GM12865 (cell line): Measurements from ENCODE around the gene COL27A1.

Source experiments
- DNase-seq: peaks from one replicate; pipeline ENCODE4 v3.0.0; 2010; ENCODE audit warnings: low read depth
- H3K4me3 ChIP-seq: 2 replicates; pipeline ENCODE4 v1.5.1; 2011; ENCODE audit warnings: mild to moderate bottlenecking, low read depth, low read length, control low read depth
- CTCF ChIP-seq: IDR thresholded peaks from 2 replicates; pipeline ENCODE4 v1.5.1; 2011; ENCODE audit warnings: low read length, control low read depth, low read depth, inconsistent platforms; ENCODE audit not compliant: insufficient read depth; ENCODE audit errors: missing control alignments

COL27A1 gene

DNA sequence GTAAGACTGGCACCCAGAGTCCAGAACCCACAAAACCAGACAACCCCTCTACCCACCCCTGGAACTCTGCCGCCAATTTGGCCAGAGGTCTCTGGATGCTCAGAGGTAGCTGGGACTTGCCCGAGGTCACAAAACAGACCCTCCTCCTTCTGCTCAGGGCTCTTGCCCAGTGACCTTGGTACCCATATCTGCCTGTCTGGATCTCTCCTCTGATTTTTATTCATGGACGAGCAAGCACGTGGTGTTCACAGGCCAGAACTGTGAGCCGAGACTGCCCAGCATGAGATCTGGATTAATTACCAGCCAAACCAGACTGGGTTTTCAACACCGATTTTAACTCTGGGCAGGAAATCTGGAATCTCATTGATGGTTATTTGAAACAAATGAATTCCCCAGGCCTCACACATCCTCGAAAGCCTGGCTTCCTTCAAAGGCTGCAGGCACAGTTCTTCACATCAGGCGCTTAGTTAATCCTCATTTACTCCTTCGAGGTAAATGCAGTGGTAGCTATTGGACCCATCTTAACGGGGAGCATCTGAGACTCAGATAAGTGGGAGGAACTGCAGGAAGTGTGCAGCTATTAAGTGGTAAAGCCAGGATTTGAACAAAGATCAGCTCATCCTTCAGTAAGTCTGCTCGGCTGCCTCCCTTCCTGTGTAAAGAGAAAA is 21.4 kb downstream of the COL27A1 start:
- H3K4me3 ChIP-seq = no peak overlapping the region
- no peak for TF ChIP-seq CTCF
- DNase-seq = no peak

GRCh38 chr9:114177423-114178064 is 22.2 kb downstream of the COL27A1 start:
- DNase-seq = no peak
- H3K4me3 ChIP-seq = no peak overlapping the region
- TF ChIP-seq CTCF = no peak

- TF ChIP-seq CTCF = no peak
- no peak for DNase-seq
- no peak overlapping the region for H3K4me3 ChIP-seq
Observed at GRCh38 chr9:114178076-114178475, 22.7 kb downstream of the COL27A1 start.

GRCh38 chr9:114178756-114179450 is 23.6 kb downstream of the COL27A1 start:
- no peak overlapping the region for H3K4me3 ChIP-seq
- no peak for DNase-seq
- TF ChIP-seq CTCF = no peak

DNA sequence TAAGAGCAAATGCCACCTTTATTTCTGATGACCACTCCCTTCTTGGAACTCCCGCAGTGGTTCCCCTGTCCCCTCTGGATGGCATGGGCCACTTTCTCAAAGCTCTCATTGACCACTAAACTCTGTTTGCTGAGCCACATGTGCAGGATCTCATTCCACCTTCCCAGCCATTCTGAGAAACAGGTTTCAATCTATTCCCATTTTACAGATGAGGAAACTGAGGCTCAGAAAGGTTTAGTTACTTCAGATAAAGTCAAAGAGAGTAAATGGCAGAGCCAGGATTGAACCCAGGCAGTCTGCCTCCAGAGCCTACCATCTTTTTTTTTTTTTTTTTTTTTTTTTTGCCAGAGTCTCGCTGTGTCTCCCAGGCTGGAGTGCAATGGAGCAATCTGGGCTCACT is 24.2 kb downstream of the COL27A1 start:
- TF ChIP-seq CTCF = no peak
- no peak for DNase-seq
- H3K4me3 ChIP-seq = no peak overlapping the region

GRCh38 chr9:114180696-114181606 is 25.6 kb downstream of the COL27A1 start:
- no peak for TF ChIP-seq CTCF
- no peak for DNase-seq
- no peak overlapping the region for H3K4me3 ChIP-seq
